K562 (cell line): Measurements from ENCODE around the gene ST3GAL3. TPM values are rescaled to one million over a fixed set of nuclear protein-coding genes. Genes with fewer than 3 reads are reported as not detected.

Experiments
- ARID4B ChIP-seq: sonication (generic); formaldehyde crosslinking; IDR thresholded peaks from 2 replicates; pipeline ENCODE4 v1.8.0; 2022; ENCODE audit warnings: mild to moderate bottlenecking, missing genetic modification reagents
- BHLHE40 ChIP-seq: IDR thresholded peaks from 2 replicates; pipeline ENCODE4 v1.6.1; 2011; ENCODE audit warnings: low read length, improper control_type of control experiment
- CHD2 ChIP-seq: IDR thresholded peaks from 2 replicates; pipeline ENCODE4 v1.6.1; 2011; ENCODE audit warnings: low read depth, low read length
- DEAF1 ChIP-seq: fragments of 450-650 bp; formaldehyde crosslinking; IDR thresholded peaks from 2 replicates; pipeline ENCODE4 v1.4.0; 2020; ENCODE audit warnings: mild to moderate bottlenecking, moderate library complexity
- DMBX1 ChIP-seq: fragments of 250-450 bp; sonication (Bioruptor Pico); IDR thresholded peaks from 2 replicates; pipeline ENCODE4 v1.8.0; 2022; ENCODE audit warnings: inconsistent platforms, mild to moderate bottlenecking, moderate library complexity, borderline replicate concordance
- ELK3 ChIP-seq: fragments of 450-650 bp; formaldehyde crosslinking; IDR thresholded peaks from 2 replicates; pipeline ENCODE4 v1.4.0; 2020; ENCODE audit warnings: mild to moderate bottlenecking
- HDAC2 ChIP-seq: fragments of 450-650 bp; IDR thresholded peaks from 2 replicates; pipeline ENCODE4 v1.6.1; 2016; ENCODE audit warnings: mild to moderate bottlenecking
- HNRNPK ChIP-seq: fragments of 200-400 bp; formaldehyde crosslinking; IDR thresholded peaks from one replicate; pipeline ENCODE4 v1.6.1; 2018; ENCODE audit warnings: mild to moderate bottlenecking, low read depth, low read length; ENCODE audit not compliant: poor library complexity, severe bottlenecking
- NONO ChIP-seq, 2 experiments: fragments of 200-400 bp in 1 of 2; fragments of 450-650 bp in 1 of 2; formaldehyde crosslinking in 1 of 2; IDR thresholded peaks; 2 replicates each; pipeline ENCODE4 v1.6.1; 2017; ENCODE audit warnings: low read depth in 2 of 2, mild to moderate bottlenecking in 2 of 2, moderate library complexity in 2 of 2, low read length in 1 of 2
- NRF1 ChIP-seq, 2 experiments: fragments of 450-650 bp; IDR thresholded peaks in 1 of 2; conservative IDR thresholded peaks in 1 of 2; 2 replicates each; pipeline ENCODE4 v1.6.1; 2014; ENCODE audit warnings: mild to moderate bottlenecking in 2 of 2
- PHF8 ChIP-seq: fragments of 200-600 bp; sonication (generic); IDR thresholded peaks from 2 replicates; pipeline ENCODE4 v1.6.1; 2012; ENCODE audit warnings: mixed run types, mild to moderate bottlenecking, inconsistent platforms, low read length, moderate library complexity, borderline replicate concordance
- RFX1 ChIP-seq: fragments of 450-650 bp; IDR thresholded peaks from 2 replicates; pipeline ENCODE4 v1.6.1; 2016; ENCODE audit warnings: mild to moderate bottlenecking, moderate library complexity
- TAF9B ChIP-seq: fragments of 450-650 bp; IDR thresholded peaks from 2 replicates; pipeline ENCODE4 v1.6.1; 2018; ENCODE audit warnings: mild to moderate bottlenecking; ENCODE audit not compliant: partially characterized antibody
- TEAD1 ChIP-seq, 2 experiments: fragments of 450-650 bp in 1 of 2; sonication (generic) in 1 of 2; formaldehyde crosslinking; IDR thresholded peaks; 2 replicates each; pipeline versions ENCODE4 v1.4.0 to v1.8.0; 2020 to 2022; ENCODE audit warnings: mild to moderate bottlenecking in 2 of 2, missing genetic modification reagents in 1 of 2
- THAP7 ChIP-seq: fragments of 250-450 bp; sonication (Bioruptor Pico); IDR thresholded peaks from 2 replicates; pipeline ENCODE4 v1.5.0; 2021
- ZNF274 ChIP-seq: IDR thresholded peaks from 2 replicates; pipeline ENCODE4 v1.6.1; 2011; ENCODE audit warnings: low read depth, mild to moderate bottlenecking, low read length, moderate library complexity, borderline replicate concordance
- polyA plus RNA-seq, 8 experiments: library from polyadenylated mRNA; depleted of rRNA in 4 of 8; stranded (reverse) in 5 of 8; unstranded in 3 of 8; fragments of >200 nt; fragmentation: Nextera tagmentation in 2 of 8; fragmentation: Illumina TruSeq in 1 of 8; extraction: Ambion mirVana in 2 of 8; extraction: Trizol in 1 of 8; gene quantifications; 2 replicates each; pipeline versions ENCODE4 v1.2.1 to v1.2.3, GENCODE V29; 2011 to 2014; ENCODE audit warnings: inconsistent platforms in 1 of 8, missing spikeins in 1 of 8
- total RNA-seq, 7 experiments: library from RNA; depleted of rRNA in 6 of 7; stranded (reverse); fragments of >200 nt in 6 of 7; fragmentation: Illumina TruSeq in 2 of 7; extraction: Trizol in 2 of 7; gene quantifications; 2 replicates each; pipeline versions ENCODE4 v1.2.1 to v1.2.3, GENCODE V29; 2011 to 2021; ENCODE audit warnings: low replicate concordance in 1 of 7
- TF ChIP-seq, protein P1 (sequence below): fragments of 250-450 bp; sonication (Bioruptor Pico); IDR thresholded peaks from 2 replicates; pipeline ENCODE4 v1.4.0; 2020; ENCODE audit warnings: mild to moderate bottlenecking, moderate library complexity, borderline replicate concordance

The ST3GAL3 gene
- total and polyA plus RNA-seq, 9 of the 15 experiments (the other 6 are each of a cell fraction or from before 2014, with no cell fraction given): 1.2 to 18.9 (median 11.0) TPM

DNA sequence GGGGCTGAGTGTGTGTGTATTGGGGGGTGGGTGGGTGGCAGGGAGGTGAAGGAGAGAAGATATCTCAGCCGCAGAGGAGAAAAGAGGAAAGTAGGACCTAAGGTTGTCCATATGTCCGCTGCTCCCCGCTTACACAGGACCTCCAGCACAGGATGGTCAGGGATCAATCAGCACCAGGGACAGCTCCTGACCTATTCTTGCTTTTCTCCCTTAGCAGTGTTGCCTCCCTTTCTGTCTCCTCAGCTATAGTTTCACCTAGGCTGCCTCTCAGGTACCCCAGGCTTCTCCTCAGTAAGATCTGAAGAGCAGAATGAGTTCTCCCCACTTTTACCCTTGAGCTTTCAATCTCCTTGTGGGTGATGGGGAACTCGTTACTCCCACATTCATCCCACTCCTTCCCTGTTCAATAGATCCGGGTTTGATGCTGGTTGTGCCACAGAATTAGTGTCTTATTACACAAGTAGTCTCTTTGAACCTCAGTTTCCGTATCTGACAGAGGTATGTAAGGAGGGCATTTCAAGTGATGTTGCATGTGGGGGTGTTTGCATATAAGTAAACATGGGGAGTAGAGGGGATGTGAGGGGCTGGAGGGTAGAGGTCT lies 261.1 kb downstream of the ST3GAL3 start (continued):
- TF ChIP-seq, protein P1, sequence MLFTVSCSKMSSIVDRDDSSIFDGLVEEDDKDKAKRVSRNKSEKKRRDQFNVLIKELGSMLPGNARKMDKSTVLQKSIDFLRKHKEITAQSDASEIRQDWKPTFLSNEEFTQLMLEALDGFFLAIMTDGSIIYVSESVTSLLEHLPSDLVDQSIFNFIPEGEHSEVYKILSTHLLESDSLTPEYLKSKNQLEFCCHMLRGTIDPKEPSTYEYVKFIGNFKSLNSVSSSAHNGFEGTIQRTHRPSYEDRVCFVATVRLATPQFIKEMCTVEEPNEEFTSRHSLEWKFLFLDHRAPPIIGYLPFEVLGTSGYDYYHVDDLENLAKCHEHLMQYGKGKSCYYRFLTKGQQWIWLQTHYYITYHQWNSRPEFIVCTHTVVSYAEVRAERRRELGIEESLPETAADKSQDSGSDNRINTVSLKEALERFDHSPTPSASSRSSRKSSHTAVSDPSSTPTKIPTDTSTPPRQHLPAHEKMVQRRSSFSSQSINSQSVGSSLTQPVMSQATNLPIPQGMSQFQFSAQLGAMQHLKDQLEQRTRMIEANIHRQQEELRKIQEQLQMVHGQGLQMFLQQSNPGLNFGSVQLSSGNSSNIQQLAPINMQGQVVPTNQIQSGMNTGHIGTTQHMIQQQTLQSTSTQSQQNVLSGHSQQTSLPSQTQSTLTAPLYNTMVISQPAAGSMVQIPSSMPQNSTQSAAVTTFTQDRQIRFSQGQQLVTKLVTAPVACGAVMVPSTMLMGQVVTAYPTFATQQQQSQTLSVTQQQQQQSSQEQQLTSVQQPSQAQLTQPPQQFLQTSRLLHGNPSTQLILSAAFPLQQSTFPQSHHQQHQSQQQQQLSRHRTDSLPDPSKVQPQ: no peak
- TF ChIP-seq ZNF274 (no peak), RFX1 (no peak), BHLHE40 (no peak), THAP7 (no peak), NRF1 (conservative IDR thresholded peaks at IDR 0.05 in 1 of 2, IDR thresholded peaks at IDR 0.05 in 1 of 2) (no peak), HNRNPK (no peak), CHD2 (no peak), NONO (IDR thresholded peaks at IDR 0.05; ENCODE audit: low read depth in 2 of 2, low read length in 1 of 2) (no peak), DMBX1 (peak; percentile 63; the same call in 1 of the 2 replicates), ARID4B (CRISPR knock-in tag) (peak; percentile 54; the same call in 1 of the 2 replicates), ELK3 (CRISPR knock-in tag) (no peak), DEAF1 (CRISPR knock-in tag) (no peak), PHF8 (no peak), TEAD1 (CRISPR knock-in tag; IDR thresholded peaks at IDR 0.05) (peak in 1 of 2 experiments; percentile 19; a peak in 1 of 4 replicates), TAF9B (no peak), HDAC2 (peak; percentile 62; the same call in 1 of the 2 replicates)
